ENCODE measurements around the gene STK35.
A peak's percentile ranks its signal among the peaks of the same experiment; 100 is the strongest.

Gene STK35

GRCh38 chr20:2093159-2093781, 8.4 kb upstream of the STK35 start:
- Histone ChIP-seq H3K36me3 (ENCODE audit: insufficient read depth, low read length) (no peaks in the 10 kb centered on the region), H3K9me3 (ENCODE audit: control insufficient read depth, insufficient read depth, low read length) (no peaks in the 10 kb centered on the region), H3K4me1 (ENCODE audit: insufficient read depth, low read length) (peaks cover 11% of the 10 kb centered on the region; the same call in 1 of the 2 replicates), H3K9ac (ENCODE audit: low read depth, low read length) (no peak overlapping the region)

GRCh38 chr20:2093883-2094282, 7.7 kb upstream of the STK35 start:
- peaks cover 5% of the 10 kb centered on the region; the same call in 1 of the 2 replicates for H3K4me1 ChIP-seq (ENCODE audit: insufficient read depth, low read length)
- H3K9me3 ChIP-seq (ENCODE audit: control insufficient read depth, insufficient read depth, low read length) = no peaks in the 10 kb centered on the region
- H3K36me3 ChIP-seq (ENCODE audit: insufficient read depth, low read length) = no peaks in the 10 kb centered on the region
- no peak overlapping the region for H3K9ac ChIP-seq (ENCODE audit: low read depth, low read length)

GRCh38 chr20:2101865-2102584, 398 bp downstream of the STK35 start:
- Histone ChIP-seq H3K36me3 (ENCODE audit: insufficient read depth, low read length) (peaks cover under 1% of the 10 kb centered on the region), H3K4me1 (ENCODE audit: insufficient read depth, low read length) (peaks cover 17% of the 10 kb centered on the region; the same call in 1 of the 2 replicates), H3K9ac (ENCODE audit: low read depth, low read length) (peak overlapping the region; percentile 93), H3K9me3 (ENCODE audit: control insufficient read depth, insufficient read depth, low read length) (no peaks in the 10 kb centered on the region)

- Histone ChIP-seq H3K36me3 (ENCODE audit: insufficient read depth, low read length) (peaks cover 3% of the 10 kb centered on the region), H3K9me3 (ENCODE audit: control insufficient read depth, insufficient read depth, low read length) (no peaks in the 10 kb centered on the region), H3K9ac (ENCODE audit: low read depth, low read length) (peak overlapping the region; percentile 93), H3K4me1 (ENCODE audit: insufficient read depth, low read length) (peaks cover 17% of the 10 kb centered on the region; the same call in 1 of the 2 replicates)
Observed at GRCh38 chr20:2102585-2103460, 1.2 kb downstream of the STK35 start.

- peaks cover 3% of the 10 kb centered on the region for H3K36me3 ChIP-seq (ENCODE audit: insufficient read depth, low read length)
- peaks cover 17% of the 10 kb centered on the region; the same call in 1 of the 2 replicates for H3K4me1 ChIP-seq (ENCODE audit: insufficient read depth, low read length)
- peak overlapping the region; percentile 93 for H3K9ac ChIP-seq (ENCODE audit: low read depth, low read length)
- no peaks in the 10 kb centered on the region for H3K9me3 ChIP-seq (ENCODE audit: control insufficient read depth, insufficient read depth, low read length)
Observed at GRCh38 chr20:2103461-2104153, 2.0 kb downstream of the STK35 start.

GRCh38 chr20:2104236-2104635, 2.6 kb downstream of the STK35 start:
- Histone ChIP-seq H3K36me3 (ENCODE audit: insufficient read depth, low read length) (peaks cover 3% of the 10 kb centered on the region), H3K9me3 (ENCODE audit: control insufficient read depth, insufficient read depth, low read length) (no peaks in the 10 kb centered on the region), H3K9ac (ENCODE audit: low read depth, low read length) (peak overlapping the region; percentile 93; the same call in 1 of the 2 replicates), H3K4me1 (ENCODE audit: insufficient read depth, low read length) (peaks cover 18% of the 10 kb centered on the region)

GRCh38 chr20:2108498-2108897, 6.9 kb downstream of the STK35 start:
- Histone ChIP-seq H3K9me3 (ENCODE audit: control insufficient read depth, insufficient read depth, low read length) (no peaks in the 10 kb centered on the region), H3K36me3 (ENCODE audit: insufficient read depth, low read length) (peaks cover 3% of the 10 kb centered on the region), H3K9ac (ENCODE audit: low read depth, low read length) (no peak overlapping the region), H3K4me1 (ENCODE audit: insufficient read depth, low read length) (peaks cover 19% of the 10 kb centered on the region)

- H3K9me3 ChIP-seq (ENCODE audit: control insufficient read depth, insufficient read depth, low read length) = no peaks in the 10 kb centered on the region
- peaks cover 3% of the 10 kb centered on the region for H3K36me3 ChIP-seq (ENCODE audit: insufficient read depth, low read length)
- no peak overlapping the region for H3K9ac ChIP-seq (ENCODE audit: low read depth, low read length)
- H3K4me1 ChIP-seq (ENCODE audit: insufficient read depth, low read length) = peaks cover 19% of the 10 kb centered on the region
Observed at GRCh38 chr20:2108987-2109386, 7.4 kb downstream of the STK35 start.

GRCh38 chr20:2109425-2110210, 8.0 kb downstream of the STK35 start:
- Histone ChIP-seq H3K36me3 (ENCODE audit: insufficient read depth, low read length) (peaks cover 3% of the 10 kb centered on the region), H3K9ac (ENCODE audit: low read depth, low read length) (no peak overlapping the region), H3K4me1 (ENCODE audit: insufficient read depth, low read length) (peaks cover 16% of the 10 kb centered on the region), H3K9me3 (ENCODE audit: control insufficient read depth, insufficient read depth, low read length) (no peaks in the 10 kb centered on the region)

GRCh38 chr20:2112910-2113309, 11.3 kb downstream of the STK35 start:
- Histone ChIP-seq H3K9ac (ENCODE audit: low read depth, low read length) (no peak overlapping the region), H3K36me3 (ENCODE audit: insufficient read depth, low read length) (peaks cover 5% of the 10 kb centered on the region; the same call in 1 of the 2 replicates), H3K9me3 (ENCODE audit: control insufficient read depth, insufficient read depth, low read length) (no peaks in the 10 kb centered on the region), H3K4me1 (ENCODE audit: insufficient read depth, low read length) (peaks cover 6% of the 10 kb centered on the region; the same call in 1 of the 2 replicates)

GRCh38 chr20:2114127-2114959, 12.7 kb downstream of the STK35 start:
- no peaks in the 10 kb centered on the region for H3K9me3 ChIP-seq (ENCODE audit: control insufficient read depth, insufficient read depth, low read length)
- H3K9ac ChIP-seq (ENCODE audit: low read depth, low read length) = no peak overlapping the region
- peaks cover 4% of the 10 kb centered on the region; the same call in 1 of the 2 replicates for H3K4me1 ChIP-seq (ENCODE audit: insufficient read depth, low read length)
- H3K36me3 ChIP-seq (ENCODE audit: insufficient read depth, low read length) = peaks cover 5% of the 10 kb centered on the region; the same call in 1 of the 2 replicates

GRCh38 chr20:2114990-2115681, 13.5 kb downstream of the STK35 start:
- Histone ChIP-seq H3K36me3 (ENCODE audit: insufficient read depth, low read length) (peaks cover 5% of the 10 kb centered on the region; the same call in 1 of the 2 replicates), H3K9ac (ENCODE audit: low read depth, low read length) (no peak overlapping the region), H3K9me3 (ENCODE audit: control insufficient read depth, insufficient read depth, low read length) (no peaks in the 10 kb centered on the region), H3K4me1 (ENCODE audit: insufficient read depth, low read length) (no peaks in the 10 kb centered on the region)

Measured in ES-I3 (cell line).